OCI-LY7 (cell line): Measurements from ENCODE around the gene PLCB1.

Experiments
- EZH2phosphoT487 ChIP-seq: fragments of 200-600 bp; sonication (generic); IDR thresholded peaks from 2 replicates; pipeline ENCODE4 v1.6.1; 2018; ENCODE audit warnings: low read depth, borderline replicate concordance, mild to moderate bottlenecking, mixed run types, antibody characterized with exemption, low read length, moderate library complexity, mixed read lengths
- TF ChIP-seq, protein P1 (sequence below): fragments of 200-600 bp; sonication (generic); conservative IDR thresholded peaks from 2 replicates; pipeline ENCODE4 v1.5.1; 2014; ENCODE audit warnings: mild to moderate bottlenecking, antibody characterized with exemption, low read length, moderate library complexity, mixed read lengths

GRCh38 chr20:8749986-8750385, 617.9 kb downstream of the PLCB1 start:
- TF ChIP-seq, protein P1, sequence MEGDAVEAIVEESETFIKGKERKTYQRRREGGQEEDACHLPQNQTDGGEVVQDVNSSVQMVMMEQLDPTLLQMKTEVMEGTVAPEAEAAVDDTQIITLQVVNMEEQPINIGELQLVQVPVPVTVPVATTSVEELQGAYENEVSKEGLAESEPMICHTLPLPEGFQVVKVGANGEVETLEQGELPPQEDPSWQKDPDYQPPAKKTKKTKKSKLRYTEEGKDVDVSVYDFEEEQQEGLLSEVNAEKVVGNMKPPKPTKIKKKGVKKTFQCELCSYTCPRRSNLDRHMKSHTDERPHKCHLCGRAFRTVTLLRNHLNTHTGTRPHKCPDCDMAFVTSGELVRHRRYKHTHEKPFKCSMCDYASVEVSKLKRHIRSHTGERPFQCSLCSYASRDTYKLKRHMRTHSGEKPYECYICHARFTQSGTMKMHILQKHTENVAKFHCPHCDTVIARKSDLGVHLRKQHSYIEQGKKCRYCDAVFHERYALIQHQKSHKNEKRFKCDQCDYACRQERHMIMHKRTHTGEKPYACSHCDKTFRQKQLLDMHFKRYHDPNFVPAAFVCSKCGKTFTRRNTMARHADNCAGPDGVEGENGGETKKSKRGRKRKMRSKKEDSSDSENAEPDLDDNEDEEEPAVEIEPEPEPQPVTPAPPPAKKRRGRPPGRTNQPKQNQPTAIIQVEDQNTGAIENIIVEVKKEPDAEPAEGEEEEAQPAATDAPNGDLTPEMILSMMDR, result no peak
- no peak for TF ChIP-seq EZH2phosphoT487
